Fibroblast of lung (primary cell): Measurements from ENCODE around the gene PRPF40B.

Source experiments
- CTCF ChIP-seq, 2 donors: IDR thresholded peaks in 1 of 2; conservative IDR thresholded peaks in 1 of 2; 1 replicate in 1 of 2; 2 replicates in 1 of 2; pipeline ENCODE4 v1.5.1; 2011 to 2012; ENCODE audit warnings: low read length in 2 of 2, control low read depth in 1 of 2, inconsistent platforms in 1 of 2, low read depth in 1 of 2, mild to moderate bottlenecking in 1 of 2
- EZH2 ChIP-seq: IDR thresholded peaks from 2 replicates; pipeline ENCODE4 v1.5.1; 2012; ENCODE audit warnings: low read length, control low read depth, mild to moderate bottlenecking; ENCODE audit errors: missing control alignments

- TF ChIP-seq CTCF (conservative IDR thresholded peaks at IDR 0.05 in 1 of 2, IDR thresholded peaks at IDR 0.05 in 1 of 2; ENCODE audit: low read depth in 1 of 2, low read length in 2 of 2) (no peak), EZH2 (no peak)
These were observed 14.1 kb upstream of the PRPF40B start for GRCh38 chr12:49609059-49609874.
